Hepatocyte (in vitro differentiated cells): Measurements from ENCODE around the gene SPAG16.

Source experiments
- EZH2 ChIP-seq: fragments of 200-600 bp; sonication (generic); IDR thresholded peaks from 2 replicates; pipeline ENCODE4 v1.6.1; 2016; ENCODE audit warnings: antibody characterized with exemption, mild to moderate bottlenecking, borderline replicate concordance
- EZH2phosphoT487 ChIP-seq: fragments of 200-600 bp; sonication (generic); IDR thresholded peaks from one replicate; pipeline ENCODE4 v1.6.1; 2018; ENCODE audit warnings: antibody characterized with exemption, mild to moderate bottlenecking, low read depth, moderate library complexity; ENCODE audit not compliant: unreplicated experiment, severe bottlenecking
- TF ChIP-seq, protein P1 (sequence below): fragments of 200-600 bp; sonication (generic); IDR thresholded peaks from 2 replicates; pipeline ENCODE4 v1.5.1; 2016; ENCODE audit warnings: antibody characterized with exemption, mild to moderate bottlenecking; ENCODE audit not compliant: poor library complexity

DNA sequence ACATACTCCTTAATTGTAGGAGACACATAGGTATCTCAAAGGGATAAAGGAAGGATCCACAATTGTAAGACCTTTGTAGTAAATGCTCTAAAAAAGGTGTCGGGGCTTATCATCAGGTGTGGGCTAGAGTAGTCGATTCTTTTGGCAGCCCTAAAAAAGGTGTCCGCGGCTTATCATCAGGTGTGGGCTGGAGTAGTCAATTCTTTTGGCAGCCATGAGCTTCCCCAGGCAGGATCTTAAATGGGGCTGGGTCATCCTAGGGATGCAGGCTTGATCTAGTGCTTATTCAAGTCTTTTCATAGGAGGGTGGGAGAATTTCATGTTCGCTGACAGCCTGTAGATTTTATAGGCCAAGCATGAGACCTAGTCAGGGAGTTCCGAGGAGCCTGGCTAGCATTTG lies 720.2 kb downstream of the SPAG16 start:
- TF ChIP-seq, protein P1, sequence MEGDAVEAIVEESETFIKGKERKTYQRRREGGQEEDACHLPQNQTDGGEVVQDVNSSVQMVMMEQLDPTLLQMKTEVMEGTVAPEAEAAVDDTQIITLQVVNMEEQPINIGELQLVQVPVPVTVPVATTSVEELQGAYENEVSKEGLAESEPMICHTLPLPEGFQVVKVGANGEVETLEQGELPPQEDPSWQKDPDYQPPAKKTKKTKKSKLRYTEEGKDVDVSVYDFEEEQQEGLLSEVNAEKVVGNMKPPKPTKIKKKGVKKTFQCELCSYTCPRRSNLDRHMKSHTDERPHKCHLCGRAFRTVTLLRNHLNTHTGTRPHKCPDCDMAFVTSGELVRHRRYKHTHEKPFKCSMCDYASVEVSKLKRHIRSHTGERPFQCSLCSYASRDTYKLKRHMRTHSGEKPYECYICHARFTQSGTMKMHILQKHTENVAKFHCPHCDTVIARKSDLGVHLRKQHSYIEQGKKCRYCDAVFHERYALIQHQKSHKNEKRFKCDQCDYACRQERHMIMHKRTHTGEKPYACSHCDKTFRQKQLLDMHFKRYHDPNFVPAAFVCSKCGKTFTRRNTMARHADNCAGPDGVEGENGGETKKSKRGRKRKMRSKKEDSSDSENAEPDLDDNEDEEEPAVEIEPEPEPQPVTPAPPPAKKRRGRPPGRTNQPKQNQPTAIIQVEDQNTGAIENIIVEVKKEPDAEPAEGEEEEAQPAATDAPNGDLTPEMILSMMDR = no peak
- TF ChIP-seq EZH2phosphoT487 (no peak), EZH2 (no peak)
